Effector CD4-positive, alpha-beta T cell (primary cell): ENCODE results near the gene INPP4B.

Source experiments
- DNase-seq: peaks from one replicate; pipeline ENCODE4 v3.0.0-alpha.2; 2020

INPP4B gene

GRCh38 chr4:142567620-142568451 is 278.3 kb downstream of the INPP4B start:
- DNase-seq, result no peak

- peak; percentile 32 for DNase-seq
Observed at GRCh38 chr4:142567199-142567598, 278.9 kb downstream of the INPP4B start.

- no peak for DNase-seq
Observed at GRCh38 chr4:142566777-142567176, 279.3 kb downstream of the INPP4B start.

- no peak for DNase-seq
Observed at GRCh38 chr4:142566243-142566642, 279.9 kb downstream of the INPP4B start.

- DNase-seq, result no peak
Observed at GRCh38 chr4:142565771-142566170, 280.3 kb downstream of the INPP4B start.

- DNase-seq, result no peak
Observed at GRCh38 chr4:142563682-142564291, 282.3 kb downstream of the INPP4B start.

GRCh38 chr4:142559986-142560385 is 286.1 kb downstream of the INPP4B start:
- no peak for DNase-seq

- no peak for DNase-seq
Observed at GRCh38 chr4:142558851-142559250, 287.2 kb downstream of the INPP4B start.

- DNase-seq, result no peak
Observed at GRCh38 chr4:142557239-142557801, 288.8 kb downstream of the INPP4B start.

- DNase-seq, result no peak
Observed at GRCh38 chr4:142556570-142557238, 289.4 kb downstream of the INPP4B start.

GRCh38 chr4:142556048-142556447 is 290.1 kb downstream of the INPP4B start:
- no peak for DNase-seq

GRCh38 chr4:142554412-142554811 is 291.7 kb downstream of the INPP4B start:
- DNase-seq, result no peak

- DNase-seq, result no peak
Observed at GRCh38 chr4:142551517-142552305, 294.4 kb downstream of the INPP4B start.

GRCh38 chr4:142550965-142551364 is 295.1 kb downstream of the INPP4B start:
- DNase-seq, result no peak

- DNase-seq, result no peak
Observed at GRCh38 chr4:142549726-142550463, 296.2 kb downstream of the INPP4B start.

- no peak for DNase-seq
Observed at GRCh38 chr4:142549248-142549647, 296.9 kb downstream of the INPP4B start.

GRCh38 chr4:142548491-142548890 is 297.6 kb downstream of the INPP4B start:
- DNase-seq, result no peak

GRCh38 chr4:142547974-142548373 is 298.1 kb downstream of the INPP4B start:
- no peak for DNase-seq

GRCh38 chr4:142544594-142544993 is 301.5 kb downstream of the INPP4B start:
- no peak for DNase-seq

- DNase-seq, result no peak
Observed at GRCh38 chr4:142544039-142544438, 302.1 kb downstream of the INPP4B start.

GRCh38 chr4:142540483-142540804 is 305.7 kb downstream of the INPP4B start:
- no peak for DNase-seq
